Fibroblast of pulmonary artery (primary cell): ENCODE data around the gene HPD.

Experiments used
- DNase-seq: peaks from one replicate; pipeline ENCODE4 v3.0.0-alpha.2; 2010; ENCODE audit warnings: low read depth
- H3K4me3 ChIP-seq: replicated peaks from 2 replicates; pipeline ENCODE4 v1.5.1; 2011; ENCODE audit warnings: low read depth, mild to moderate bottlenecking, control low read depth, low read length, moderate library complexity
- TF ChIP-seq, protein P1 (sequence below): IDR thresholded peaks from 2 replicates; pipeline ENCODE4 v1.5.1; 2011; ENCODE audit warnings: mild to moderate bottlenecking, control low read depth, low read length, inconsistent platforms; ENCODE audit errors: missing control alignments

Gene HPD

DNA sequence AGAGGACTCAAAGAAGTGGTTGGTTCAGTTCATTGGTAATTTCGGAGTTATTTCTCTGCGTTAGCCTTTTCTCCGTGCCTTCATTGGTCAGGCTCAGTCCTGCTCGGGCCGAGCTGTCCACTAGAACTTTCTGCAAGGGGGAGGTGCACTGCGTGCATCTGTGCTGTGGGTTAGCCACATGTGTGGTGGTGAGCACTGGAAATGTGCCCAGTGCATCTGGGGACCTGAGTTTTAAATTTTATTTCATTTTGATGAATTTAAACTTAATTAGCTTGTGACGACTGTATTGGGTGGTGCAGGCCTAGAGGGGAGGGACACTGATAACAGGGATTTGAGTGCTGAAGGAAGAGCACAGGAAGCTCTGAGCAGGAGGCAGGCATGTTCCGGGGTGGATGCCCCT, 30.4 kb downstream of the HPD start:
- no peak for DNase-seq
- no peak overlapping the region for H3K4me3 ChIP-seq
- TF ChIP-seq, protein P1, sequence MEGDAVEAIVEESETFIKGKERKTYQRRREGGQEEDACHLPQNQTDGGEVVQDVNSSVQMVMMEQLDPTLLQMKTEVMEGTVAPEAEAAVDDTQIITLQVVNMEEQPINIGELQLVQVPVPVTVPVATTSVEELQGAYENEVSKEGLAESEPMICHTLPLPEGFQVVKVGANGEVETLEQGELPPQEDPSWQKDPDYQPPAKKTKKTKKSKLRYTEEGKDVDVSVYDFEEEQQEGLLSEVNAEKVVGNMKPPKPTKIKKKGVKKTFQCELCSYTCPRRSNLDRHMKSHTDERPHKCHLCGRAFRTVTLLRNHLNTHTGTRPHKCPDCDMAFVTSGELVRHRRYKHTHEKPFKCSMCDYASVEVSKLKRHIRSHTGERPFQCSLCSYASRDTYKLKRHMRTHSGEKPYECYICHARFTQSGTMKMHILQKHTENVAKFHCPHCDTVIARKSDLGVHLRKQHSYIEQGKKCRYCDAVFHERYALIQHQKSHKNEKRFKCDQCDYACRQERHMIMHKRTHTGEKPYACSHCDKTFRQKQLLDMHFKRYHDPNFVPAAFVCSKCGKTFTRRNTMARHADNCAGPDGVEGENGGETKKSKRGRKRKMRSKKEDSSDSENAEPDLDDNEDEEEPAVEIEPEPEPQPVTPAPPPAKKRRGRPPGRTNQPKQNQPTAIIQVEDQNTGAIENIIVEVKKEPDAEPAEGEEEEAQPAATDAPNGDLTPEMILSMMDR, result no peak

DNA sequence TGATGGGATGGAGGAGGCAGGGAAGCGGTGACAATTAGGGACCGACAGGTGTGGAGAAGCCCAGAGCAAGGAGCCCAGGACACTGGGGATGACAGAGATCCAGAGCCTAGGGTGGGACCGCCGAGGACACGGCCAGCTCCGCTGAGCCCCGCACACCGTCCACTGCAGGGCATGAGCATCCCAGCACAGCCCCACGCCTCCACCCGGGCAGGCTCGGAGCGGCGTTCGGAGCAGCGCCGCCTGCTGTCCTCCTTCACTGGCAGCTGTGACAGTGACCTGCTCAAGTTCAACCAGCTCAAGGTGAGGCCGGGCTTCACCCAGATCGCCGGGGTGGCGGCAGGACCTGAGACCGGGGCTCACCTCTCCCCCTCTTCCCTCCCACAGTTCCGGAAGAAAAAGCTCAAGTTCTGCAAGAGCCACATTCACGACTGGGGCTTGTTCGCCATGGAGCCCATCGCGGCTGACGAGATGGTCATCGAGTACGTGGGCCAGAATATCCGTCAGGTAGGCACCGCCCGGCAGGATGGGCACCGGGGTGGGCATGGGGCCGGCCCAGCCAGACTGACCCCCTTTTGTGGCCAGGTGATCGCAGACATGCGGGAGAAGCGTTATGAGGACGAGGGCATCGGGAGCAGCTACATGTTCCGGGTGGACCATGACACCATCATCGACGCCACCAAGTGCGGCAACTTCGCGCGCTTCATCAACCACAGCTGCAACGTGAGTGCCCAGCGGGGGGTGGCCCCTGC, 31.1 kb downstream of the HPD start:
- no peak overlapping the region for H3K4me3 ChIP-seq
- TF ChIP-seq, protein P1, result no peak
- DNase-seq, result no peak

DNA sequence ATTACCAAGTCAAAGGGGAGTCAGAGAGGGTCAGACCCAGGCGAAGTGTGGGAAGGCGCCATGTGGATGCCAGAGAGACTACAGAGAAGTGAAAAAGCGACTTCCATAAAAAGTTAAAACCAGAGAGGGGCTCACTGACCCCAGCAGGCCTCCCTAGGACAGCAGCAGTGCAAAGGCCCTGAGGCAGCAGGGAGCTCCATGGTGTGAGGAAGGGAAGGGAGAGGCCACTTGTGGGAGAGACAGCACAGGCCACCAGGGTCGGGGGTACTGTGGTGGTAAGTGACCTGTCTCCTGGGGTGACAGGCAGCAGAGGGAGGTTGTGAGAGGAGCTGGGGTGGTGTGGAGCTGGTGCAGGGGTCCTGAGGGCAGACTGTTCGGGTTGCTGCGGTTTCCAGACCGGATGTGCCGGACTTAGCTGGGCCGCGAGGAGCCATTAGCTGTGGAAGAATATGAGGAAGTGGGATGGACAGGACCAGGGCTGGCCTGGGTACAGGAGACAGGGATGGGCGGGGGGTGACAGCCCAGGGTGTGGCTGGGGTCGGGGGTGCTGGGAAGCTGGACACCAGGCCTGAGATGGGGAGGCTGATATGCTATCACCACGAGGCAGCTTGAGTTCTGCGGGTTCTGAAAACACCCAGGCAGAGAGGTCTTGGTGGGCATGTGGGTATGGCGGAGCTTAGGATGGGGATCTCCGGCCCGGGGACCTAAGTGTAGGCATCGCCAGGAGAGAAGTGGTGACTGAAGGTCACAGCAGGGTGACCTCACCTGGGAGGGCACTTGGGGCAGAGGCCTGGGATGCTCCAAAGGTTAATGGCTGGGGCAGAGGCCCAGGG, 32.1 kb downstream of the HPD start:
- no peak for DNase-seq
- no peak overlapping the region for H3K4me3 ChIP-seq
- TF ChIP-seq, protein P1, result no peak

DNA sequence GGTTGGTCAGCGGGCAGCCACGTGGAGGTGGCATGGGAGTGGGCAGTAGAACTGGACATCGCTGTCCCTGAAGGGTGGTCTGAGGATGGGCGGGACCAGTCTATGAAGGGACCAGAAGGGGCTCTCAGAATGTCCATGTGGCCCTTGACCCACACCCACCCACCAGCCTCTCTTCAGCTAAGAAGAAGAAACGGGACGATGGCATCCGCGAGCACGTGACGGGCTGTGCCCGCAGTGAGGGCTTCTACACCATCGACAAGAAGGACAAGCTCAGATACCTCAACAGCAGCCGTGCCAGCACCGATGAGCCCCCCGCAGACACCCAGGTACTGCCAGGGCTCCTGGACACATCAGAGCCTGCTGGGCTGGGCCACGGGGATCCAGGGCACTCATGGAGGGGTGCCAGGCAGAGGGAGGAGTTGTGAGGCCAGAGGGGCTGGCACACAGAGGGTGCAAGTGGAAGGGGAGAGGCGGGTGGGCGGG, 33.6 kb downstream of the HPD start:
- TF ChIP-seq, protein P1, result no peak
- no peak overlapping the region for H3K4me3 ChIP-seq
- DNase-seq, result no peak

DNA sequence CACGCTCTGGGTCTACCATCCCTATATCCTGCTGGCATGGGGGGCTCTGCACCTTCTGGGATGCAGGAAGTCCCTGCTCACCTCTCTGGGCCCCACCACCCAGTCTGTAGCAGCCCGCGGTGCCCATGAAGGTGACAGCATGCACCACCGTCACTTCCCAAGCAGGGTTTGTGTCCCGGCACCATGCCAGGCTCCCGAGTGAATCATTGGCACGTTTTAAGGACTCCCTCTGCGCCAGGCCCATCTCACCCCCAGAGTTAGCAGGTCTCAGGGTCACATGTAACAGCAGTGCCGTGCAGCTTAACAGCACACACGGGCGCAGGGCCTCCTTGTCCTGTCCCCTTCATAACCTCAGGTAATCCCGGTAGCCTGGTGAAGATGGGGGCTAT, 34.9 kb downstream of the HPD start:
- TF ChIP-seq, protein P1, result no peak
- no peak for DNase-seq
- no peak overlapping the region for H3K4me3 ChIP-seq

DNA sequence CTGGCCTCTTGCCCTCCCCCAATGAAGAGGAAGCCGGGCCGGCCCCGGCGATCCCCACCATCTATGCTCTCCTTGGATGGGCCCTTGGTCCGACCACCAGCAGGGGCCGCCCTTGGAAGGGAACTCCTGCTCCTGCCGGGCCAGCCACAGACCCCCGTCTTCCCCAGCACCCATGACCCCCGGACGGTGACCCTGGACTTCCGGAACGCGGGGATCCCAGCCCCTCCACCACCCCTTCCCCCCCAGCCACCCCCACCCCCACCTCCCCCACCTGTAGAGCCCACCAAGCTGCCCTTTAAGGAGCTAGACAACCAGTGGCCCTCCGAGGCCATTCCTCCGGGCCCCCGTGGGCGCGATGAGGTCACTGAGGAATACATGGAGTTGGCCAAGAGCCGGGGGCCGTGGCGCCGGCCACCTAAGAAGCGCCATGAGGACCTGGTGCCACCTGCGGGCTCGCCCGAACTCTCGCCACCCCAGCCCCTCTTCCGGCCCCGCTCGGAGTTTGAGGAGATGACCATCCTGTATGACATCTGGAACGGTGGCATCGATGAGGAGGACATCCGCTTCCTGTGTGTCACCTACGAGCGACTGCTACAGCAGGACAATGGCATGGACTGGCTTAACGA, 35.4 kb downstream of the HPD start:
- H3K4me3 ChIP-seq, result no peak overlapping the region
- TF ChIP-seq, protein P1, result no peak
- no peak for DNase-seq
